Mesothelial cell of epicardium (in vitro differentiated cells): ENCODE data around the gene METRNL. TPM values are rescaled to one million over a fixed set of nuclear protein-coding genes. Genes with fewer than 3 reads are reported as not detected.

Source experiments
- DNase-seq, 2 experiments: peaks; one replicate each; pipeline ENCODE4 v3.0.0; 2021; ENCODE audit warnings: low spot score in 2 of 2; ENCODE audit not compliant: unreplicated experiment in 2 of 2
- H3K27ac Mint-ChIP-seq: 2 replicates; pipeline ENCODE4 v1.8.0; 2021; ENCODE audit warnings: mixed read lengths
- H3K27me3 Mint-ChIP-seq: 2 replicates; pipeline ENCODE4 v1.8.0; 2021; ENCODE audit warnings: low read depth, mixed read lengths
- H3K36me3 Mint-ChIP-seq: 2 replicates; pipeline ENCODE4 v1.8.0; 2021; ENCODE audit warnings: mixed read lengths
- H3K4me1 Mint-ChIP-seq: 2 replicates; pipeline ENCODE4 v1.8.0; 2021; ENCODE audit warnings: mixed read lengths
- H3K4me3 Mint-ChIP-seq: 2 replicates; pipeline ENCODE4 v1.8.0; 2021; ENCODE audit warnings: mild to moderate bottlenecking, moderate library complexity, mixed read lengths
- H3K9me3 Mint-ChIP-seq: 2 replicates; pipeline ENCODE4 v1.8.0; 2021; ENCODE audit warnings: mixed read lengths
- total RNA-seq: library from RNA; stranded (reverse); gene quantifications from 3 replicates; pipeline ENCODE4 v1.2.1, GENCODE V29; 2021
- TF ChIP-seq, protein P1 (sequence below): fragments of 200-600 bp; sonication (generic); IDR thresholded peaks from one replicate; pipeline ENCODE4 v1.5.0; 2021; ENCODE audit warnings: antibody characterized with exemption; ENCODE audit not compliant: unreplicated experiment

Gene METRNL
- total RNA-seq, 1 donor from 2014 or later, result 106 TPM

DNA sequence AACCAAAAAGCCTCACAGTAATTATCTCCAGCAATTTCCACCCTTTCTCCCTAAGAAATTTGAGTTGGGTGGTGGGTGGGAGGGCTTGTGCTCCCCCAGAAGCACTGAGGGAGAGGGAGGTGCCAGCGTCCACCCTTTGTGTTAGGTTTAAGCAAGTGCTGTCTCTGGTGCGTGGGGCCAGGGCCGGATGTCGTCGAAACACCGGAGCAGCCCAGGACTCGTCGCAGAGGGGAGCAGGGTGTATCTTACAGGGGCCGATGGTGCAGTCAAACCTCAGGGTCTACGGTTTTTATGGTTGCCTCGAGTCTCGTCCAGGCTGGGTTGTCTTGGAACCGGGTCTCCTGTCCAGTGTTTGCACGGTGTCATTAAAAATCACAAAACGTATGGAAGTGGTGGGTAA is 35.3 kb downstream of the METRNL start:
- Mint-ChIP-seq H3K36me3 (no peaks in the 10 kb centered on the region), H3K27ac (no peak overlapping the region), H3K4me1 (peaks cover 40% of the 10 kb centered on the region), H3K27me3 (peaks cover 14% of the 10 kb centered on the region), H3K9me3 (no peaks in the 10 kb centered on the region), H3K4me3 (no peak overlapping the region)
- TF ChIP-seq, protein P1, sequence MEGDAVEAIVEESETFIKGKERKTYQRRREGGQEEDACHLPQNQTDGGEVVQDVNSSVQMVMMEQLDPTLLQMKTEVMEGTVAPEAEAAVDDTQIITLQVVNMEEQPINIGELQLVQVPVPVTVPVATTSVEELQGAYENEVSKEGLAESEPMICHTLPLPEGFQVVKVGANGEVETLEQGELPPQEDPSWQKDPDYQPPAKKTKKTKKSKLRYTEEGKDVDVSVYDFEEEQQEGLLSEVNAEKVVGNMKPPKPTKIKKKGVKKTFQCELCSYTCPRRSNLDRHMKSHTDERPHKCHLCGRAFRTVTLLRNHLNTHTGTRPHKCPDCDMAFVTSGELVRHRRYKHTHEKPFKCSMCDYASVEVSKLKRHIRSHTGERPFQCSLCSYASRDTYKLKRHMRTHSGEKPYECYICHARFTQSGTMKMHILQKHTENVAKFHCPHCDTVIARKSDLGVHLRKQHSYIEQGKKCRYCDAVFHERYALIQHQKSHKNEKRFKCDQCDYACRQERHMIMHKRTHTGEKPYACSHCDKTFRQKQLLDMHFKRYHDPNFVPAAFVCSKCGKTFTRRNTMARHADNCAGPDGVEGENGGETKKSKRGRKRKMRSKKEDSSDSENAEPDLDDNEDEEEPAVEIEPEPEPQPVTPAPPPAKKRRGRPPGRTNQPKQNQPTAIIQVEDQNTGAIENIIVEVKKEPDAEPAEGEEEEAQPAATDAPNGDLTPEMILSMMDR, result no peak
- no peak for DNase-seq

DNA sequence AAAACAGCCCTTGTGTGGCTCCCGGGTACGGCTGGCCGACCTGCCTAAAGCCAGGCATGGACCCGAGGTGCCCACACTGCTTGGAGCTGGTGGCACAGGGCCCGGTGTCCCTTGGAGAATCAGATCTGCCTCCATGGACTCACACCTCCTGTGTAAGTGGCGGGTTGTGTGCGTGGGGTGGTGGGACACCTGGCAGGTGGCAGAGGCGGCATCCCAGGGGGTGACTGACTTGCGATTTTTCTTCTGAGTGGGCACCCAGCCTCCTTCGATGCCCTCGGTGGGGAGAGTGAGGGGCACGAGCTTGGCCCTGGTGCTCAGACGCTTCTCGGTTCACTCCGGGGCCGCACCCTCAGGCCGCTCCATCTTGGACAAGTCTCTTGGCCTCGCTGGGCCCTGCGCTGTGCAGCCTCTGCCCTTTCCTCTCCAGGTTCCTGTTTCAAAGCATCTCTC is 35.8 kb downstream of the METRNL start:
- Mint-ChIP-seq H3K4me3 (no peak overlapping the region), H3K36me3 (no peaks in the 10 kb centered on the region), H3K9me3 (no peaks in the 10 kb centered on the region), H3K4me1 (peaks cover 36% of the 10 kb centered on the region), H3K27me3 (peaks cover 17% of the 10 kb centered on the region), H3K27ac (no peak overlapping the region)
- TF ChIP-seq, protein P1, result no peak
- DNase-seq, result no peak

GRCh38 chr17:83115832-83116231 is 36.4 kb downstream of the METRNL start:
- TF ChIP-seq, protein P1, result no peak
- Mint-ChIP-seq H3K4me3 (no peak overlapping the region), H3K9me3 (no peaks in the 10 kb centered on the region), H3K27ac (no peak overlapping the region), H3K4me1 (peaks cover 34% of the 10 kb centered on the region), H3K36me3 (no peaks in the 10 kb centered on the region), H3K27me3 (peaks cover 22% of the 10 kb centered on the region)
- DNase-seq, result no peak

DNA sequence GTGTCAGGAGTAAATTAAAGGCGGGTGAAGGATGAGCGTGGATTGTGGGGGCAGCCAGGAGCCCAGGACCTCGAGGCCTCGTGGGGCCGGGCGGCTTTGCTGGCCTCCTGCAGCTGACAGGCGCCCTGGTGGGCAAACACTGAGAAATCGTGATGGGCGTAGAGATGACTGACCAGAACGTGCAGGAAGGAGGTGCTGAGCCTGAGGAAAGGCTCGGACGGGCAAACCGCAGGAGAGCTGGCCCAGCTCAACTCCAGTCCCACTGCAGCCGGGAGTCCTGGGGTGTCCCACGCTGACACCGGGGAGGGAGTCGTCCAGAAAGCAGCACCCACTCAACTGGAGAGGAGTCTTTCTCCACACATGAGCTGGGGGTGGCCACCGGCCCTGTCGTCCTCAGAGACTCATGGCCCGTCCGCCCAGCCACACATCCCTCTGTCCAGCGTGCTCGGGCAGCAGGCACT is 36.9 kb downstream of the METRNL start:
- no peak overlapping the region for H3K27ac Mint-ChIP-seq
- H3K9me3 Mint-ChIP-seq, result no peaks in the 10 kb centered on the region
- H3K27me3 Mint-ChIP-seq, result peaks cover 24% of the 10 kb centered on the region
- no peak for DNase-seq
- TF ChIP-seq, protein P1, result no peak
- H3K4me3 Mint-ChIP-seq, result no peak overlapping the region
- H3K4me1 Mint-ChIP-seq, result peaks cover 29% of the 10 kb centered on the region
- H3K36me3 Mint-ChIP-seq, result no peaks in the 10 kb centered on the region

DNA sequence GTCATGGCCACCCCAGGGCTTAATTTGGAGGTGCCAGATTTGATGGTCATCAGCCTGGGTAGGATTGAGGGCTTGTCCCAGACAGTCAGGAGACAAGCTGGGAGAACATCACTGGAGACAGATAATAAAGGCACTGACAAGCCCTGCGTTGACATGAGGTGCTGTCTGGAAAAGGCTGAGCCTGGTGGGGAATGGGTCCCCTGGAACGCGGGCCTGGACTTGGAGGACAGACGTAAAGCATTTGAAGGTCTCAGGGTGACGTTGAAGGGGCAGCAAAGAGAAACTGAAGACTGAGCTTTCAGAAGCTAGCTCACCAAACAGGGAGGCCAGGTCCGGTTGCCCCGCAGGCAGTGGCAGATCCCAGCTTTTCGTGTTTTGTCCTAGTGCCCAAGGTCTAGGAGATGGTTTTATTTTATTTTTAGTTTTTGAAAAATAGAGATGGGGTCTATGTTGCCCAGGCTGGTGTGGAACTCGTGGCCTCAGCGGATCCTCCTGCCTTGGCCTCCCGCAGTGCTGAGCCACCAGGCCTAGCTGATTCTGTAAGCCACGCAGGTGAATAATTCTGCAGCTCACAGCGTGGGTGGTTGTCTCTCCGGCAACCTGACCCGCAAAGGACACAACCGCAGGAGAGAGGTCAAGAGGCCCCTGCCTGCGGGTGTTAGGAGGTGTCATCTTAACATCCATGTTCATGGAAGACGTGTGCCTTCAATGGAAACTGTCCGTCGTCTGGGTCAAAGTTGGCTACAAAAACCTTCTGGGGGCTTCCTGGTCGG is 37.6 kb downstream of the METRNL start:
- Mint-ChIP-seq H3K9me3 (no peaks in the 10 kb centered on the region), H3K27ac (no peak overlapping the region), H3K27me3 (peaks cover 31% of the 10 kb centered on the region), H3K36me3 (no peaks in the 10 kb centered on the region), H3K4me1 (peaks cover 31% of the 10 kb centered on the region), H3K4me3 (no peak overlapping the region)
- TF ChIP-seq, protein P1, result no peak
- no peak for DNase-seq
